ENCODE data around the gene TOB2.
"Not testable (repeated sequence)": the region's sequence is repeated elsewhere in the genome, so short reads cannot be mapped to it uniquely, and the experiment has no call there.

TOB2 gene

GRCh38 chr22:41447435-41448188, 1.0 kb upstream of the TOB2 start:
- Histone ChIP-seq H2AFZ (ENCODE audit: low read depth, low read length) (no peak overlapping the region), H3K27me3 (ENCODE audit: insufficient read depth, low read length) (no peaks in the 10 kb centered on the region), H3K4me3 (ENCODE audit: low read length) (peak overlapping the region; percentile 94), H3K36me3 (ENCODE audit: insufficient read depth, low read length) (peaks cover 8% of the 10 kb centered on the region), H3K9me3 (ENCODE audit: low read length) (no peaks in the 10 kb centered on the region), H3K4me1 (ENCODE audit: insufficient read depth, low read length) (peaks cover 29% of the 10 kb centered on the region)

- Histone ChIP-seq H3K4me3 (ENCODE audit: low read length) (peak overlapping the region; percentile 94), H3K36me3 (ENCODE audit: insufficient read depth, low read length) (peaks cover 19% of the 10 kb centered on the region), H3K9me3 (ENCODE audit: low read length) (no peaks in the 10 kb centered on the region), H3K4me1 (ENCODE audit: insufficient read depth, low read length) (peaks cover 25% of the 10 kb centered on the region), H3K27me3 (ENCODE audit: insufficient read depth, low read length) (no peaks in the 10 kb centered on the region), H2AFZ (ENCODE audit: low read depth, low read length) (no peak overlapping the region)
Measured at GRCh38 chr22:41446057-41446501, 522 bp downstream of the TOB2 start.

GRCh38 chr22:41445129-41446056, 1.2 kb downstream of the TOB2 start:
- H3K4me1 ChIP-seq (ENCODE audit: insufficient read depth, low read length) = peaks cover 25% of the 10 kb centered on the region
- peaks cover 19% of the 10 kb centered on the region for H3K36me3 ChIP-seq (ENCODE audit: insufficient read depth, low read length)
- H3K27me3 ChIP-seq (ENCODE audit: insufficient read depth, low read length) = no peaks in the 10 kb centered on the region
- H2AFZ ChIP-seq (ENCODE audit: low read depth, low read length) = no peak overlapping the region
- no peaks in the 10 kb centered on the region for H3K9me3 ChIP-seq (ENCODE audit: low read length)
- peak overlapping the region; percentile 94 for H3K4me3 ChIP-seq (ENCODE audit: low read length)

DNA sequence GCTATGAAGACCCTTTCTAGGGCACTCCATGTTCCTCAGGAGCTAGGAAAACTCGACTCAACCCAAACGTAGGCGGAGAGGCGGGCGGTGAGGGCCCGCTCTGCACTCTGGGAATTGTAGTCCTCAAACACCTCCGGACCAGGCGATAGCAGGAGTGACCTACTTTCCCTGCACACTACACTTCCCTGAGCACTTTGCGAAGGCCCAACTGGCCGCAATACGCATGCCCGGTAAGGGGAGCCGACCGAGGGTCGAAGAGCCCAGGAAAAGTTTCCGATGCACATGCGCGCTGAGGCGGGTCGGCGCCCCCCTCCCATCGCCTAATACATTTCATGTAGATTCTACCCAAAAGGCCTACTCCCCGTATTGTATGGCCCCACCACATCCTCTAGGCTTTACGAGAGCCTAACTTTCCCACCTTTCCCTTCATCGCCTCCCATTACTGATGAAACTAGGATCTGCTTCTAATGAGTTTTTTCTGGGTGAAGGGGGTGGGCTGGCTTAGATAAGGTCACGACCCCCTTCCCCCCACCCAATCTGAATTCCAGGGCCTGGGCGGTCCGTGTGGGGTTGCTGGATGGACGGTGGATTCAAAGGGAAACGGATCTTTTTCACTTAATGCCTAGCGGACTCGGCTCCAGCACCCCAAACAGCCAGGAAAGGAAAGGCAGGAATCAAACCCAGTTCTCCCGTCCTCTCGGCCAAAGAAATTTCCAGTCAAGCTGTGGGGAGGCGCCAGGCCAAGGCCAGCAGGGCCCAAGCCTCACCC, 2.1 kb downstream of the TOB2 start:
- Histone ChIP-seq H3K4me3 (ENCODE audit: low read length) (peak overlapping the region; percentile 94), H3K27me3 (ENCODE audit: insufficient read depth, low read length) (no peaks in the 10 kb centered on the region), H3K4me1 (ENCODE audit: insufficient read depth, low read length) (peaks cover 25% of the 10 kb centered on the region), H3K36me3 (ENCODE audit: insufficient read depth, low read length) (peaks cover 19% of the 10 kb centered on the region), H3K9me3 (ENCODE audit: low read length) (no peaks in the 10 kb centered on the region), H2AFZ (ENCODE audit: low read depth, low read length) (no peak overlapping the region)

- H3K36me3 ChIP-seq (ENCODE audit: insufficient read depth, low read length) = peaks cover 33% of the 10 kb centered on the region
- H3K9me3 ChIP-seq (ENCODE audit: low read length) = no peaks in the 10 kb centered on the region
Measured at GRCh38 chr22:41442240-41442792, 4.3 kb downstream of the TOB2 start.

DNA sequence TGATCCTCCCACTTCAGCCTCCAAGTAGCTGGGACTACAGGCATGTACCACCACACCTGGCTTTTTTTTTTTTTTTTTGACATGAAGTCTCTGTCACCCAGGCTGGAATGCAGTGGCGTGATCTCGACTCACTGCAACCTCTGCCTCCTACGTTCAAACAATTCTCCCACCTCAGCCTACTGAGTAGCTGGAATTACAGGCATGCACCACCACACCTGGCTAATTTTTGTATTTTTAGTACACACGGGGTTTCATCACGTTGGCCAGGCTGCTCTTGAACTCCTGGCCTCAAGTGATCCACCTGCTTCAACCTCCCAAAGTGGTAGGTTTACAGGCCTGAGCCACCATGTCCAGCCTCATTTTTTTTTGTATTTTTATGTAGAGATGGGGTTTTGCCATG, 6.1 kb downstream of the TOB2 start:
- not testable (repeated sequence) for H3K9me3 ChIP-seq (ENCODE audit: low read length); H3K4me3 ChIP-seq (ENCODE audit: low read length); H3K27me3 ChIP-seq (ENCODE audit: insufficient read depth, low read length); H2AFZ ChIP-seq (ENCODE audit: low read depth, low read length)
- Histone ChIP-seq H3K4me1 (ENCODE audit: insufficient read depth, low read length) (peaks cover 16% of the 10 kb centered on the region), H3K36me3 (ENCODE audit: insufficient read depth, low read length) (peaks cover 51% of the 10 kb centered on the region)

More at GRCh38 chr22:41442240-41442792, 4.3 kb downstream of the TOB2 start:
- H2AFZ ChIP-seq (ENCODE audit: low read depth, low read length) = no peak overlapping the region
- peaks cover 16% of the 10 kb centered on the region for H3K4me1 ChIP-seq (ENCODE audit: insufficient read depth, low read length)
- H3K27me3 ChIP-seq (ENCODE audit: insufficient read depth, low read length) = no peaks in the 10 kb centered on the region
- H3K4me3 ChIP-seq (ENCODE audit: low read length) = no peak overlapping the region

DNA sequence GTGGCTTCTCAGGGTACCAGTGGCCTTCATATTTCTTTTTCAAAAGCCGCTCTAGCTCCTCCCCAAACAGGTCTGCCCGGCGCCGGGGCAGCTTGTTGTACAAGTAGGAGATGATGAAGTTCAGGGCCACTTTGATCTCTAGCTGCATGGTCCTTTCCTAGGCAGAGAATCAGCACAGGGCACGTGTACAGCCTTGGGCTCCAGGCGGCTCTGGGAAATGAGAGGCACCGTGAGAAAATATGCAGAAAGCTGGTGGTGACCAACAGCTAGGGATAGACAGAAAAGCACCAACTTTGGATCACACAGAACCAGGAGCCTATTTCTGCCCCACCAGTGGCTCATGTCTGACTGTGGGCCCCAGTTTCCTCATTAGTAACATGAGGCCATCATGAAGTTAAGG, 9.4 kb downstream of the TOB2 start:
- H3K4me1 ChIP-seq (ENCODE audit: insufficient read depth, low read length) = peaks cover under 1% of the 10 kb centered on the region
- peaks cover 67% of the 10 kb centered on the region for H3K36me3 ChIP-seq (ENCODE audit: insufficient read depth, low read length)
- no peaks in the 10 kb centered on the region for H3K9me3 ChIP-seq (ENCODE audit: low read length)
- no peaks in the 10 kb centered on the region for H3K27me3 ChIP-seq (ENCODE audit: insufficient read depth, low read length)
- H3K4me3 ChIP-seq (ENCODE audit: low read length) = no peak overlapping the region
- no peak overlapping the region for H2AFZ ChIP-seq (ENCODE audit: low read depth, low read length)

- Histone ChIP-seq H3K27me3 (ENCODE audit: insufficient read depth, low read length) (no peaks in the 10 kb centered on the region), H3K4me1 (ENCODE audit: insufficient read depth, low read length) (no peaks in the 10 kb centered on the region), H3K4me3 (ENCODE audit: low read length) (no peak overlapping the region), H3K9me3 (ENCODE audit: low read length) (no peaks in the 10 kb centered on the region), H3K36me3 (ENCODE audit: insufficient read depth, low read length) (peaks cover 68% of the 10 kb centered on the region), H2AFZ (ENCODE audit: low read depth, low read length) (no peak overlapping the region)
Measured at GRCh38 chr22:41436322-41437113, 10.1 kb downstream of the TOB2 start.

DNA sequence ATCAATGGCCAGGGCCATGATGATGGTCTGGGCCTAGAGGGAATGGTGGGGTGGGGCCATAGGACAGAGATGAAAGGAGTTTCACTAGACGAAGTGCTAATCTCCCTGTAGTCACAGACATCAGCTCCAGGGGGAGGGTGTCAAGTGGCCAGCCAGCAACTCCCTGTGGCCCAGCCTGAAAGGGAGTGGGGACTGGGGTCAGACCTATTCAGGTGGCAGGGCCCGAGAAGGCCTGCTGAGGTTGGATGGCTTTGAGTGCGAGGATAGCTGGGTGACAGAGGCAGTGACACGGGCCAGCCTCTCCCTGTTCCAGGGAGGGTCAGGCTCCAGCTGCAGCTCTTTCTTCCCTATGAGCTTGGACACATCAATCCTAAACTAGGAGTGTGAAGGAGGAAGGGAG, 11.0 kb downstream of the TOB2 start:
- H3K36me3 ChIP-seq (ENCODE audit: insufficient read depth, low read length) = peaks cover 69% of the 10 kb centered on the region
- H3K27me3 ChIP-seq (ENCODE audit: insufficient read depth, low read length) = no peaks in the 10 kb centered on the region
- H3K4me1 ChIP-seq (ENCODE audit: insufficient read depth, low read length) = no peaks in the 10 kb centered on the region
- no peak overlapping the region for H3K4me3 ChIP-seq (ENCODE audit: low read length)
- no peaks in the 10 kb centered on the region for H3K9me3 ChIP-seq (ENCODE audit: low read length)
- H2AFZ ChIP-seq (ENCODE audit: low read depth, low read length) = no peak overlapping the region

DNA sequence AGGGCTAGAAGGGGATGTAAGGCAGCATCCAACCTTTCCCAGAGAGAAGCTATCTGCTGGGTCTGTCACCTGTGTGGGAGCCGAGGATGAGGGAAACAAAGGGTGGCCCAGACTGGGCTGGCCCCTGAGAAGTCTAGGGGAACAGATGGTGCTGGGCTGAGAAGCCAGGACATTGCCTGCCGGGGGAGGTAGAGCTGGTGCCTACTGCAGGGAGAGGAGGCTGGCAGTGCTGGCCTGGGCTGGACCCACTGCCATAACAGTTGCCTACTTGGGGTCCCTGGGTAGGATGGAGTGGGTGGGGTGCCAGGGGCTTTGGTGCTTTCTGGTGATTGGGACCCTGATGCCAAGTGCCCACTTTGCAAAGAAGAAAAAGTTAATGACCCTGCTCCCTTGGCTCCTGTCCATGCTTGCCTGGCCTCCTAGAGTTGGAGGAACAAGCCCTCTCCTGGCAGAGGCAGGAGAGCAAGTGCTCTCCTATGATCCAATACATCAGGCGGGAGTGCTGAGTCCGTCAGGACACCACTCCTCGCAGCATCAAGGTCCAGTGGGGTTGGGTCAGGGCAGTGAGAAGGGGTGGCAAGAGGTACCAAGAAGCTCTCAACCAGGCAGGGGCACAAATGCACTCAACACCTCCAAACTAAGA, 12.1 kb downstream of the TOB2 start:
- H3K4me3 ChIP-seq (ENCODE audit: low read length); H2AFZ ChIP-seq (ENCODE audit: low read depth, low read length); H3K27me3 ChIP-seq (ENCODE audit: insufficient read depth, low read length); H3K9me3 ChIP-seq (ENCODE audit: low read length); H3K4me1 ChIP-seq (ENCODE audit: insufficient read depth, low read length): not testable (repeated sequence)
- H3K36me3 ChIP-seq (ENCODE audit: insufficient read depth, low read length) = peaks cover 69% of the 10 kb centered on the region

DNA sequence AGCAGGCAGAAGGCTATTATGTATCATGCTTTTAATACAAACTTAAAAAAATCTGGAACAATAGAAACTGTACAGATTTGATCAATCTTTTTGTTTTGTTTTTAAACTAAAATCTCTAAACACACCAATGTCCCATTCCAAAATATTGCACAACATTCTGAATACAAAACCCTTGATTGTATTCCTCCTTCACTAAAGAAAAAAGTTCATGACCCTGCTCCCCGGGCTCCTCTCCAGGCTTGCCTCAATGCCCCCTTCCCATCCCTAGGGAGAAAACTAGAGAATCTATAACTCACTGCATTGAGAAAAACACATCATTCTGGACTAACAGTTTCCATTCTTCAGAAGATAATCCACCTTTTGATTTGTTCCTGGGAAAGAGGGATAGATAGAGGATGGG, 13.1 kb downstream of the TOB2 start:
- not testable (repeated sequence) for H3K27me3 ChIP-seq (ENCODE audit: insufficient read depth, low read length)
- H3K36me3 ChIP-seq (ENCODE audit: insufficient read depth, low read length) = peaks cover 62% of the 10 kb centered on the region

DNA sequence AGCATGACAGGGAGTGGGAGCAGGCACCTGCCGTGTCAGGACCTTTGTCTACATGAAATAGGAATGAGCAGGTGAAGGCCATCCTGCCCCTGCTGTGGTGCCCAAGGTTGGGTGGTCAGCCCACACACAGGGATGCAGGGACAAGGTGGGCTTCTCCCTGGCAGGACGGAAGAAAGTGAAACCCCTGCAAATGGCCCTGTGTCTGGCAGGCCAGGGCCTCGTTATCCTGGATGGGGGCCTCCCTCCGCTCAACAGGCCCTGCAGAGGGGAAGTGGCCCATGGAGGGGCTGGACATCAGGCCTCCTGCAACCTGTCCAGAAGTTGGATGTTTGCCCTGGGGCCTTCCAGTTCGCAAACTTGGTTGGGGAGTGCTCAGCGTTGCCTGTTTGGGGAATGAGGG, 14.9 kb downstream of the TOB2 start:
- Histone ChIP-seq H2AFZ (ENCODE audit: low read depth, low read length) (no peak overlapping the region), H3K4me1 (ENCODE audit: insufficient read depth, low read length) (no peaks in the 10 kb centered on the region), H3K4me3 (ENCODE audit: low read length) (no peak overlapping the region), H3K36me3 (ENCODE audit: insufficient read depth, low read length) (peaks cover 48% of the 10 kb centered on the region), H3K9me3 (ENCODE audit: low read length) (no peaks in the 10 kb centered on the region), H3K27me3 (ENCODE audit: insufficient read depth, low read length) (no peaks in the 10 kb centered on the region)

More for the DNA sequence above, 13.1 kb downstream of the TOB2 start:
- H3K9me3 ChIP-seq (ENCODE audit: low read length); H2AFZ ChIP-seq (ENCODE audit: low read depth, low read length); H3K4me1 ChIP-seq (ENCODE audit: insufficient read depth, low read length); H3K4me3 ChIP-seq (ENCODE audit: low read length): not testable (repeated sequence)

All from neuron (in vitro differentiated cells).